ENCODE results near the gene KRTAP5-2.

KRTAP5-2 gene

GRCh38 chr11:1553808-1554594, 44.1 kb downstream of the KRTAP5-2 start:
- no peak for TF ChIP-seq CTCF (IDR thresholded peaks at IDR 0.05; ENCODE audit: borderline replicate concordance, control extremely low read depth, extremely low read depth, insufficient read depth, missing control alignments)
- no peak for DNase-seq (ENCODE audit: low spot score)
- in situ Hi-C loops (cut with MboI; ENCODE audit: low sequenced_read_pairs, unreplicated experiment) = no loop called here

- no peak for TF ChIP-seq CTCF (IDR thresholded peaks at IDR 0.05; ENCODE audit: borderline replicate concordance, control extremely low read depth, extremely low read depth, insufficient read depth, missing control alignments)
- in situ Hi-C loops (cut with MboI; ENCODE audit: low sequenced_read_pairs, unreplicated experiment) = no loop called here
- DNase-seq (ENCODE audit: low spot score) = no peak
Observed at GRCh38 chr11:1549338-1550330, 48.5 kb downstream of the KRTAP5-2 start.

GRCh38 chr11:1548221-1549070, 49.6 kb downstream of the KRTAP5-2 start:
- in situ Hi-C loops (cut with MboI; ENCODE audit: low sequenced_read_pairs, unreplicated experiment) = no loop called here

GRCh38 chr11:1547467-1548098, 50.5 kb downstream of the KRTAP5-2 start:
- DNase-seq (ENCODE audit: low spot score) = no peak
- in situ Hi-C loops (cut with MboI; ENCODE audit: low sequenced_read_pairs, unreplicated experiment) = no loop called here
- no peak for TF ChIP-seq CTCF (IDR thresholded peaks at IDR 0.05; ENCODE audit: borderline replicate concordance, control extremely low read depth, extremely low read depth, insufficient read depth, missing control alignments)

More at GRCh38 chr11:1548221-1549070, 49.6 kb downstream of the KRTAP5-2 start:
- no peak for TF ChIP-seq CTCF (IDR thresholded peaks at IDR 0.05; ENCODE audit: borderline replicate concordance, control extremely low read depth, extremely low read depth, insufficient read depth, missing control alignments)
- DNase-seq (ENCODE audit: low spot score) = no peak
